ENCODE results near the gene TMEM150A.
"Not testable (repeated sequence)": the region's sequence is repeated elsewhere in the genome, so short reads cannot be mapped to it uniquely, and the experiment has no call there.

TMEM150A gene

DNA sequence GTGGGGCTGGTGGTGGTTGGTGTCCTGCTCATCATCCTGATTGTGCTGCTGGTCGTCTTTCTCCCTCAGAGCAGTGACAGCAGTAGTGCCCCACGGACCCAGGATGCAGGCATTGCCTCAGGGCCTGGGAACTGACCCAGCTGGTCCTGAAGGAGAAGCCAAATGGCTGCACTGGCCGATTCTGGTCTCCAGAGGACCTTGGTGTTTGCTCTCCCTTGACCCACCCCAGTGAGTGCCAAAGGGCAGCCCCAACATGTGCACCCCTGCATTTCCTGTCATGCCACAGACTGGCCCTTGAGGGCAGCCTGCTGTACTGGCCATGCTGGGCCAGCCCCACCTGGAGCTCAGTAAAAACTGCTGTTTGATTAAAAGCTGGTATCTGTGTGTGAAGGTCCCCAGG, 9.5 kb downstream of the TMEM150A start:
- DNase-seq (ENCODE audit: low read depth), result no peak

- DNase-seq (ENCODE audit: low read depth), result not testable (repeated sequence)
These were observed 10.2 kb downstream of the TMEM150A start for GRCh38 chr2:85592299-85592698.

DNA sequence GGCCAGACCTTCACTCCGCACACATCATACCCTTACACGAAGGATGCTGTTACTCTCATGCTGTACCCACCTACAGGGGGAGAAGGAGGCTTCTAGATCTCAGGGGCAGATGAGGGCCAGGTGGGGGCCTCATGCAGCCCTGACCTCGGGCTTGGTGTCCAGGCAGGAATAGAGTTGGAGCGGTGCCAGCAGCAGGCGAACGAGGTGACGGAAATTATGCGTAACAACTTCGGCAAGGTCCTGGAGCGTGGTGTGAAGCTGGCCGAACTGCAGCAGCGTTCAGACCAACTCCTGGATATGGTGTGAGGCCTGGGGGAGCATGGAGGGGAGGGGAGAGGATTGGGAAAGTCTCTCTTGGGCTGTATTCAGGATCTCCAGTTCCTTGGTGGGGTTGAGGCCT, 10.9 kb downstream of the TMEM150A start:
- no peak for DNase-seq (ENCODE audit: low read depth)

DNA sequence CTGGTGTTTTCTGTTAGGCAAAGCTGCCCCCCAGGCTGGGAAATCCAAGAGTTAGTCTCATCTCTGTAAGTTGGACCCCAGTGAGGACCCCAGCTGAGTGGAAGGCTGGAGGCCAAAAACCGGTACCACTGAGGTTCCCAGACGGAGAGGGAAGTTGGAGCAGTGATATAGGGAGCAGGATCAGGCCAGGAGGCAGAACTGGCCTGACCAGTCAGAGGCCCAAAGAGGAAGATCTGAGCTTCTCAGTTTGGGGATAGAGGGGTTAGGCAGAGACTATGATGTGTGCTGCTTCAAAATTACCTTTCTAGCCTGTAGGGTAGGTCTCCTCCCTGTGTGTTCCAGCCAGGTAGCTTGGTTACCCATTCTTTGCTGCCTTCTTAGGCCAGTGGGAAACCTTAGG, 11.5 kb downstream of the TMEM150A start:
- no peak for DNase-seq (ENCODE audit: low read depth)

DNA sequence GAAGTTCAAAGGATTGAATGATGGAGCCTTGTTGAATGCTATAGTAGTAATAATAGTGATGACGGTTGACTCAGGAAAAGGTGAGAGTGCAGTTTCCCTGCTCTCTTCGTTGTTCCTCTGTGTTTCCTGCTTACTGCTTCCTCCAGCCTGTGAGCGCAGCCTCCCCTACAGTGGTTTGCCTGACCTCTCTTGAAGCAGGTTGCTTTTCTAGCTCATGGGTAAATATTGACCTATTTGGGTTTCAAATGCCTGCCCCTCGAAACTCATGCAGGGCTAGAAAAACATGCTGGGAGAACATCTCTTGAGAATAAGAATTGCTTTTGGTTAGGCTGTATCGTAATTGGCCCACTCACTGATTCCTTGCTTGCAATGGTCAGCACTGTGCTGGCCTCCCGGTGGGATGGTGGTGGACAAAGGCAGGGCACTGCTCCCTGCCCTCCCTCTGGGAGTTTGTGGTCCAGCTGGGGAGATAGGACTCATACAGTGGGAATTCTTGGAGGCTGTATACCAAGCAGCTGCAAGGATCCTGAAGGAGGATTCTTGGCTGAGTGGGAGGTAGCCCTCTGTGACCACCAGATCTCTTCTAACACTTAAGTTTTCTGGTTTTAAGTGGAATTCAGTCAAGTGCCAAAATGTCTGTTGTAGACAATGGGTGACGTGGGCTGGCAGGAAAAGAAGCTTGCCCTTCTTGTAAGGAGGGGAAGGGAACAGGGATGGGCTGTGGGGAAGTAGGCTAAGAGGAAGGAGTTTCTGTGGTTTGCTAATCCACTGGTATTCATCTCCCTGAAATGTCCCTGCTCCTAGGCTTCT, 12.3 kb downstream of the TMEM150A start:
- DNase-seq (ENCODE audit: low read depth), result peak; percentile 87

- DNase-seq (ENCODE audit: low read depth), result no peak
These were observed 13.3 kb downstream of the TMEM150A start for GRCh38 chr2:85589181-85589580.

DNA sequence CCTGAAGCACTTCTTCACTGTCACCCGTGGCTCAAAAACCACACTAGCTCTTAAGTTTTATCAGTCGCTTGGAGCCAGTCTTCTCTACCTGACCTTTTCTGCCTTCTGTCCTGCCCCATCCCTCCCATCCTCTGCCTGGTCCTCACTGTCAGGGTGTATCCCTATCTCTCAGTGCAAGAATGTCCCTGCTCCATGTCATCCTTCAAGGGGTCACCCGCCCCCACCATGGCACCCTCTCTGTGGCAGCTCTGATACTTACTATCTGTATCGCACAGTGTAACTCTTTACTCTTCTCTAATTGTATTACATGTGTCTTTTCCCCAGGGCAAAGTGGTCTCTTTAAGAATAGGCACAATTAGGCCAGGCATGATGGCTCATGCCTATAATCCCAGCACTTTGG, 13.9 kb downstream of the TMEM150A start:
- DNase-seq (ENCODE audit: low read depth), result no peak

GRCh38 chr2:85588236-85588635, 14.3 kb downstream of the TMEM150A start:
- no peak for DNase-seq (ENCODE audit: low read depth)

GRCh38 chr2:85585781-85586105, 16.8 kb downstream of the TMEM150A start:
- DNase-seq (ENCODE audit: low read depth), result no peak

GRCh38 chr2:85584857-85585780, 17.4 kb downstream of the TMEM150A start:
- DNase-seq (ENCODE audit: low read depth), result peak; percentile 89

- DNase-seq (ENCODE audit: low read depth), result no peak
These were observed 18.1 kb downstream of the TMEM150A start, which contains the start of gene VAMP5 for GRCh38 chr2:85584354-85584856. VAMP5 (plus strand) TSS chr2:85584431; CDS start chr2:85584491, 60 bp downstream.

DNA sequence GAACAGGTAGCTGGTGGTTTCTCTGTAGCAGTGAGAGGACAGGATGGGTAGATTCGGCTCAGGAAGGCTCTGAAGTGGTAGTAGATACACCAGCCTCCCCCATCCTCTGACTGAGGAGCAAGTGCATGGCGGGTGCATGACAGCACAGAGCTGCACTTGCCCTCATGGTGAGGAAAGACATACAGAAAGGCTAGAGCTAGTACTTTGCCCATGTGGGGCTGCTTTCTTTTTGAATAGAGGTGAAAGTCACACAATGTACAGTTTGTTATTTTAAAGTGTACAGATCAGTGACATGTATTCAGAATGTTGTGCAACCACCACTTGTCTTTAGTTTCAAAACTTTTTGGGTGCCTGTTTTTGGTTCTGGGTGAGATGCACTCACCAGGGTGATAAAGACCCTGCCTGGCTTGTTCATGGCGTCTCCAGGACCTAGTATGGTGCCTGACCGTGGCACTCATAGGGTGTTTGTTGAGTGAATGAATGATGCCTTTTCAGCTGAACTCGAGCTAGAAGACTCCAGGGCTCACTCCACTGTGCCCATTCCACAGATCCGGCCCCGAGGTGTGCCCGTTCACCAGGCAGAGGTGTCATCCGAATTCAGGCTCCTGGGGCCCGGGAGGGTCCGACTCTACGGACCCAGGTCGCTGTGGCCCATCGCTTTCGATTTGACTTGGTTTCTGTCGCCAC, 18.7 kb downstream of the TMEM150A start:
- no peak for DNase-seq (ENCODE audit: low read depth)

DNA sequence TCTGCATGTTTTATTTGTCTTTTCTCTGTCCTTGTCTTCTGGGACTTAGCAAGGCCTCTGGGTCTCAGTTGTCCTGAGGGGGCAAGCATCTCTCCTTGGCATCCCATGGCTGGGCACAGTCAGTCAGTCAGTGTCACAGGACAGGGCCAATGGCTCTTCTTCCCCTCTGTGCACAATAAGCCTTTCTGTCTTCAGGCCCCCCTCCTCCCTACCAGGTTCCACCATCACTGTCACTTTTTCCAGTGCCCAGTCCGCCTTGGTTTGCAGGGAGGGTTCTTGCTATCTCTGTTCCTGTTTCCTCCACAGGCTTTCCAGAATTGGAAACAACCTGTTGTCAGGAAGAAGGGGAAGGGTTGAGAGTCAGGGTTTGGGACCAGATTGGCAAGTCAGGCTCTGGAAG, 20.0 kb downstream of the TMEM150A start:
- DNase-seq (ENCODE audit: low read depth), result no peak

- no peak for DNase-seq (ENCODE audit: low read depth)
These were observed 22.3 kb downstream of the TMEM150A start for GRCh38 chr2:85580206-85580605.

DNA sequence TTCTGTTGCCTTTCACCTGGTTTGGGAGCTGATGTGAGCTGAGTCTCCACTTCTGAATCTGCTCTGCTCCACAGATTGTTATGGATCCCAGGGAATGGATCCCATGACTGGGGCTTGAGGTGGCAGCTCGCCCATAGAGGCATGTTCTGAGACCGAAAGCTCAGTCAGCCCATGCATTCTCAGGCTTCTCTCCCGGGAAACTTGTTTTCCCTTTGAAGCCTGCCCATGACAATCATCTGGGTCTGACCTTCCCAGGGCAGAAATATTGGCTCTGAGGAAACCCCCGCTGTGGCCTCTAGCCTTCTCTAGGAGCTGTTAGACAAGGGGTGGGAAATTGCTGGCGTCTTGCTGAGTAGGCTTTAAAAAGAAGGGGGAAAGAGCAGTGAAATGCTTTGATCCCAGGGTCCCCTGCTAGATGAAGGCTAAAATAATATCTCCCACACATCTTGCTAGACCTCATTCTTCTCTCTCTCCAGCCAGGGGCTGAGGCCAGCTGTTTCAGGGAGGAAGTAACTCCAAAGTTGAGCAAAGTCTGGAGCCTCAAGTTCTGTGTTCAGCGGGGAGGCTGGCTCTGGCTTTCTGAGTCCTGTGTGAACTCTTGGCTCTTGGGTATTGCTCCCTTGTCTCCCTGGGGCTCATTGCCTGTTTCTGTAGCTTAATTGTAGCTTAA, 23.1 kb downstream of the TMEM150A start:
- DNase-seq (ENCODE audit: low read depth), result no peak

- DNase-seq (ENCODE audit: low read depth), result no peak
These were observed 24.0 kb downstream of the TMEM150A start for GRCh38 chr2:85578243-85579180.

GRCh38 chr2:85577386-85578242, 24.9 kb downstream of the TMEM150A start, which contains the start of gene VAMP8:
VAMP8 (plus strand) TSS chr2:85577586; CDS start chr2:85577647, 61 bp downstream.
- DNase-seq (ENCODE audit: low read depth), result no peak

DNA sequence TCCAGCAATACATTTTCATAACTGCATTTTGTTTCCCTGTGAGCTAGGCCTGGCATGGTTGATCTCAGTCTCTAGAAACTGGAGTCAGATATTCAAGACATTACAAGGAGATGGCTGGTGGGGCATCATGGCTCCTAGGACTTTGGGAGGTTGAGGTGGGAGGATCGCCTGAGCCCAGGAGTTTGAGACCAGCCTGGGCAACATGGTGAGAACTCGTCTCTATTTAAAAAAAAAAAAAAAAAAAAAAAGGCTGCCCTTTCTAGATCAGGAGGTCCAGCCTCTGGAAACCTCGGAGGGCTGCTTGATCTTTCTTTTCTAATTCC, 25.5 kb downstream of the TMEM150A start:
- no peak for DNase-seq (ENCODE audit: low read depth)

DNA sequence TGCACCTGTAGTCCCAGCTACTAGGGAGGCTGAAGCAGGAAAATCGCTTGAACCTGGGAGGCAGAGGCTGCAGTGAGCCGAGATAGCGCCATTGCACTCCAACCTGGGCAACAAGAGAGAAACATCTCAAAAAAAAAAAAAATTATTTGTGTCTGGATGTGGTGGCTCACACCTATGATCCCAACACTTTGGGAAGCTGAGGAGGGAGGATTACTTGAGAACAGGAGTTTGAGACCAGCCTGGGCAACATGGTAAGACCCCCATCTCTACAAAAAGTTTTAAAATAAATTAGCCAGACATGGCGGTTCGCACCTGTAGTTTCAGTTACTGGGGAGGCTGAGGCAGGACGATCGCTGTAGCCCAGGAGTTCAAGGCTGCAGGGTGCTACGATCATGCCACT, 26.8 kb downstream of the TMEM150A start:
- no peak for DNase-seq (ENCODE audit: low read depth)

- no peak for DNase-seq (ENCODE audit: low read depth)
These were observed 36.2 kb downstream of the TMEM150A start for GRCh38 chr2:85566265-85566664.

Measured in HS-5 (cell line).